ENCODE measurements around the gene UNC80.

GRCh38 chr2:209970271-209970670 lies 198.6 kb downstream of the UNC80 start:
- TF ChIP-seq, protein P1, sequence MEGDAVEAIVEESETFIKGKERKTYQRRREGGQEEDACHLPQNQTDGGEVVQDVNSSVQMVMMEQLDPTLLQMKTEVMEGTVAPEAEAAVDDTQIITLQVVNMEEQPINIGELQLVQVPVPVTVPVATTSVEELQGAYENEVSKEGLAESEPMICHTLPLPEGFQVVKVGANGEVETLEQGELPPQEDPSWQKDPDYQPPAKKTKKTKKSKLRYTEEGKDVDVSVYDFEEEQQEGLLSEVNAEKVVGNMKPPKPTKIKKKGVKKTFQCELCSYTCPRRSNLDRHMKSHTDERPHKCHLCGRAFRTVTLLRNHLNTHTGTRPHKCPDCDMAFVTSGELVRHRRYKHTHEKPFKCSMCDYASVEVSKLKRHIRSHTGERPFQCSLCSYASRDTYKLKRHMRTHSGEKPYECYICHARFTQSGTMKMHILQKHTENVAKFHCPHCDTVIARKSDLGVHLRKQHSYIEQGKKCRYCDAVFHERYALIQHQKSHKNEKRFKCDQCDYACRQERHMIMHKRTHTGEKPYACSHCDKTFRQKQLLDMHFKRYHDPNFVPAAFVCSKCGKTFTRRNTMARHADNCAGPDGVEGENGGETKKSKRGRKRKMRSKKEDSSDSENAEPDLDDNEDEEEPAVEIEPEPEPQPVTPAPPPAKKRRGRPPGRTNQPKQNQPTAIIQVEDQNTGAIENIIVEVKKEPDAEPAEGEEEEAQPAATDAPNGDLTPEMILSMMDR (conservative IDR thresholded peaks at IDR 0.05), result no peak
- no peak for TF ChIP-seq EZH2 (IDR thresholded peaks at IDR 0.05; ENCODE audit: low read depth)

Measured in PC-9 (cell line).